SK-N-SH (cell line): ENCODE data around the gene FUCA1. TPM values are rescaled to one million over a fixed set of nuclear protein-coding genes. Genes with fewer than 3 reads are reported as not detected.

Experiments
- CTCF ChIA-PET: fragments of 300-600, 350-600 bp; formaldehyde crosslinking; extraction: SDS; loops from one replicate; lab custom pipeline; 2021; lab: Yijun Ruan, JAX
- POLR2A ChIA-PET: fragments of 350-600 bp; sonication (Branson Sonifier 250); formaldehyde crosslinking; extraction: SDS; loops from one replicate; lab custom pipeline; 2020; ENCODE audit warnings: antibody characterized with exemption, inconsistent platforms; lab: Yijun Ruan, JAX
- DNase-seq: peaks from one replicate; pipeline ENCODE4 v3.0.0; 2012
- H2AFZ ChIP-seq: fragments of 200-600 bp; sonication (generic); 2 replicates; pipeline ENCODE4 v1.8.1; 2016; ENCODE audit warnings: antibody characterized with exemption, mild to moderate bottlenecking, low read depth
- H3F3A ChIP-seq: fragments of 200-600 bp; sonication (generic); replicated peaks from 2 replicates; pipeline ENCODE3; 2016; ENCODE audit warnings: antibody characterized with exemption, mild to moderate bottlenecking; ENCODE audit not compliant: insufficient read depth
- H3K27ac ChIP-seq, 2 experiments: fragments of 200-500 bp in 1 of 2; fragments of 200-600 bp in 1 of 2; sonication (Bioruptor generic) in 1 of 2; sonication (generic), shearing (Covaris generic) in 1 of 2; 2 replicates each; pipeline versions ENCODE4 v1.5.1 to v1.6.1; 2014 to 2016; ENCODE audit warnings: low read depth in 2 of 2, inconsistent platforms in 1 of 2, low read length in 1 of 2, mild to moderate bottlenecking in 1 of 2, mixed read lengths in 1 of 2
- H3K27me3 ChIP-seq: fragments of 200-600 bp; sonication (generic), shearing (Covaris generic); 2 replicates; pipeline ENCODE4 v1.6.1; 2016; ENCODE audit warnings: mixed run types; ENCODE audit not compliant: insufficient read depth
- H3K36me3 ChIP-seq, 2 experiments: fragments of 200-500 bp in 1 of 2; fragments of 200-600 bp in 1 of 2; sonication (Bioruptor generic) in 1 of 2; sonication (generic) in 1 of 2; replicated peaks in 1 of 2; 2 replicates each; pipeline versions ENCODE3 to v1.5.1; 2014 to 2016; ENCODE audit warnings: low read length in 1 of 2, mild to moderate bottlenecking in 1 of 2; ENCODE audit not compliant: insufficient read depth in 2 of 2, control insufficient read depth in 1 of 2
- H3K4me1 ChIP-seq, 2 experiments: fragments of 200-500 bp in 1 of 2; fragments of 200-600 bp in 1 of 2; sonication (Bioruptor generic) in 1 of 2; sonication (generic), shearing (Covaris generic) in 1 of 2; 2 replicates each; pipeline versions ENCODE4 v1.5.1 to v1.6.1; 2014 to 2016; ENCODE audit warnings: low read depth in 1 of 2, low read length in 1 of 2, mixed run types in 1 of 2; ENCODE audit not compliant: insufficient read depth in 2 of 2, control insufficient read depth in 1 of 2
- H3K4me2 ChIP-seq: fragments of 200-600 bp; sonication (generic), shearing (Covaris generic); 2 replicates; pipeline ENCODE4 v1.6.1; 2017; ENCODE audit warnings: mixed run types
- H3K4me3 ChIP-seq, 2 experiments: fragments of 200-500 bp in 1 of 2; fragments of 200-600 bp in 1 of 2; sonication (Bioruptor generic) in 1 of 2; sonication (generic), shearing (Covaris generic) in 1 of 2; 2 replicates each; pipeline versions ENCODE4 v1.5.1 to v1.8.1; 2014 to 2016; ENCODE audit warnings: low read depth in 2 of 2, inconsistent platforms in 1 of 2, low read length in 1 of 2, mild to moderate bottlenecking in 1 of 2, mixed read lengths in 1 of 2, moderate library complexity in 1 of 2
- H3K79me2 ChIP-seq: fragments of 200-600 bp; sonication (generic); 2 replicates; pipeline ENCODE4 v1.8.1; 2017; ENCODE audit warnings: mild to moderate bottlenecking; ENCODE audit not compliant: insufficient read depth
- H3K9ac ChIP-seq: fragments of 200-600 bp; sonication (generic); 2 replicates; pipeline ENCODE4 v1.6.1; 2017; ENCODE audit warnings: mixed run types
- H3K9me2 ChIP-seq: fragments of 200-600 bp; sonication (generic); 2 replicates; pipeline ENCODE4 v1.6.1; 2017; ENCODE audit warnings: mixed run types
- H3K9me3 ChIP-seq: fragments of 200-600 bp; sonication (generic); 2 replicates; pipeline ENCODE4 v1.6.1; 2017; ENCODE audit warnings: mixed run types, mild to moderate bottlenecking, moderate library complexity
- H4K20me1 ChIP-seq: fragments of 200-600 bp; sonication (generic); 2 replicates; pipeline ENCODE4 v1.6.1; 2017; ENCODE audit warnings: mild to moderate bottlenecking, mixed run types; ENCODE audit not compliant: insufficient read depth
- ELF1 ChIP-seq: IDR thresholded peaks from 2 replicates; pipeline ENCODE4 v1.4.0; 2012
- EZH2phosphoT487 ChIP-seq: fragments of 200-600 bp; sonication (generic); IDR thresholded peaks from 2 replicates; pipeline ENCODE4 v1.6.1; 2017; ENCODE audit warnings: low read depth, mixed run types, mild to moderate bottlenecking, antibody characterized with exemption, moderate library complexity, borderline replicate concordance
- FOXJ3 ChIP-seq: sonication (generic); formaldehyde crosslinking; IDR thresholded peaks from 2 replicates; pipeline ENCODE4 v1.5.1; 2020; ENCODE audit warnings: mild to moderate bottlenecking, missing genetic modification reagents
- FOXM1 ChIP-seq: IDR thresholded peaks from 2 replicates; pipeline ENCODE4 v1.4.0; 2012; ENCODE audit warnings: low read depth, mild to moderate bottlenecking
- JUND ChIP-seq: IDR thresholded peaks from 2 replicates; pipeline ENCODE4 v1.4.0; 2012
- MXI1 ChIP-seq: IDR thresholded peaks from 2 replicates; pipeline ENCODE4 v1.6.1; 2012; ENCODE audit warnings: mild to moderate bottlenecking, low read depth, low read length, improper control_type of control experiment
- POLR2AphosphoS5 ChIP-seq: IDR thresholded peaks from 2 replicates; pipeline ENCODE4 v1.6.1; 2012; ENCODE audit warnings: low read depth, low read length
- RAD21 ChIP-seq: IDR thresholded peaks from 2 replicates; pipeline ENCODE4 v1.6.1; 2012; ENCODE audit warnings: mild to moderate bottlenecking, low read length
- TAF1 ChIP-seq: IDR thresholded peaks from 2 replicates; pipeline ENCODE4 v1.6.1; 2012; ENCODE audit warnings: low read depth, mild to moderate bottlenecking, low read length, moderate library complexity, borderline replicate concordance
- TCF12 ChIP-seq: IDR thresholded peaks from 2 replicates; pipeline ENCODE4 v1.4.0; 2012
- WGBS: methylation state at CpG from one replicate; pipeline ENCODE4 v1.1.6; 2017; ENCODE audit warnings: low lambda C conversion rate; 5-methylcytosine and 5-hydroxymethylcytosine counted together
- polyA plus RNA-seq, 3 experiments: library from polyadenylated mRNA; depleted of rRNA; stranded (reverse); fragments of >200 nt; gene quantifications; 2 replicates each; pipeline ENCODE4 v1.2.3, GENCODE V29; 2012
- TF ChIP-seq, protein P1 (sequence below): fragments of 200-600 bp; sonication (generic); IDR thresholded peaks from 2 replicates; pipeline ENCODE4 v1.6.1; 2017; ENCODE audit warnings: antibody characterized with exemption, mild to moderate bottlenecking, moderate library complexity
- TF ChIP-seq, protein P2 (sequence below): IDR thresholded peaks from 2 replicates; pipeline ENCODE4 v1.4.0; 2012; ENCODE audit warnings: low read depth
- TF ChIP-seq, protein P3 (sequence below): fragments of 150-350 bp; IDR thresholded peaks from 2 replicates; pipeline ENCODE4 v1.6.1; 2016; ENCODE audit warnings: mild to moderate bottlenecking, low read depth, low read length
- TF ChIP-seq, protein P4 (sequence below): IDR thresholded peaks from 2 replicates; pipeline ENCODE4; 2012

Gene FUCA1
- polyA plus RNA-seq, 1 of the 3 experiments (the other 2 are of a cell fraction): 31.9 TPM

DNA sequence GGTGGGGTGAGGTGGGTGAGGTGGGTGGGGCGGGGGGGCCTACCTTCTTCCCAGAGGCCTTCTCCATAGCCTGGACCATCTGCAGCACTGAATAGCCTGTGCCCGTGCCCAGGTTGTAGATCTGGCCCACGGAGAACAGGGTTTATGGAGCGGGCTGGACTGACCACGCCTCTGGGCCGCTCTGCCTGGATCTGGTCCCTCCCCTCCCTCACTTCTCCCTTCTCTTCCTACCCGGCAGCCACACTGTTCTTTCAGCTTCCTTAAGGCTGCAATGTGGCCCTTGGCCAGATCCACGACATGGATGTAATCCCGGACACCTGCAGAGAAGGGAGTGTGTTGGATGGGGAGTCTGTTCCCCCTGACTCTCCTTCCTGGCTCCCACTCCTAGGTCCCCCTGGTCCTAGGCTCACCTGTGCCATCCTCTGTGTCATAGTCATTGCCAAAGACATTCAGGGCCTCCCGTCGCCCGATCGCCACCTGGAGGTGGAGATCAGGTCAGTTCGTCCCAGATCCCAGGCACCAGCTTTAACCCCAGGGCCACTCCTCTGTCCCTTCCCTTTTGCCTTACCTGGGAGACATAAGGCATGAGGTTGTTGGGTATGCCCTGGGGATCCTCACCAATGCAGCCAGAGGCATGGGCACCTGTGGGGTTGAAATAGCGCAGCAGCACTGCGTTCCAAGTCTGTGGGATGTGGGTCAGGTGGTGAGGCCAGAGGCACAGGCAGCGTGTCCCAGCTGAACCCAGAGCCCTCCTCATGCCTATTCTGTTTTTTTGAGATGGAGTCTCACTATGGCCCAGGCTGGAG, 71.4 kb downstream of the FUCA1 start:
- Histone ChIP-seq H2AFZ (no peak overlapping the region), H3K27ac (no peak overlapping the region), H3K4me3 (no peak overlapping the region), H3F3A (peaks cover 8% of the 10 kb centered on the region), H3K27me3 (no peaks in the 10 kb centered on the region), H3K79me2 (peaks cover 19% of the 10 kb centered on the region), H3K9ac (no peak overlapping the region), H3K9me3 (no peaks in the 10 kb centered on the region), H3K4me1 (peaks cover 5 to 34% of the 10 kb centered on the region in 2 experiments; a peak in 1 of 4 replicates), H3K4me2 (no peak overlapping the region), H3K36me3 (peaks cover 11 to 44% of the 10 kb centered on the region in 2 experiments), H3K9me2 (no peaks in the 10 kb centered on the region), H4K20me1 (no peaks in the 10 kb centered on the region)
- POLR2A ChIA-PET: no interaction called here
- 95% methylated on average over 15 of the region's 17 CpGs for WGBS
- TF ChIP-seq EZH2phosphoT487: no peak
- TF ChIP-seq, protein P1, sequence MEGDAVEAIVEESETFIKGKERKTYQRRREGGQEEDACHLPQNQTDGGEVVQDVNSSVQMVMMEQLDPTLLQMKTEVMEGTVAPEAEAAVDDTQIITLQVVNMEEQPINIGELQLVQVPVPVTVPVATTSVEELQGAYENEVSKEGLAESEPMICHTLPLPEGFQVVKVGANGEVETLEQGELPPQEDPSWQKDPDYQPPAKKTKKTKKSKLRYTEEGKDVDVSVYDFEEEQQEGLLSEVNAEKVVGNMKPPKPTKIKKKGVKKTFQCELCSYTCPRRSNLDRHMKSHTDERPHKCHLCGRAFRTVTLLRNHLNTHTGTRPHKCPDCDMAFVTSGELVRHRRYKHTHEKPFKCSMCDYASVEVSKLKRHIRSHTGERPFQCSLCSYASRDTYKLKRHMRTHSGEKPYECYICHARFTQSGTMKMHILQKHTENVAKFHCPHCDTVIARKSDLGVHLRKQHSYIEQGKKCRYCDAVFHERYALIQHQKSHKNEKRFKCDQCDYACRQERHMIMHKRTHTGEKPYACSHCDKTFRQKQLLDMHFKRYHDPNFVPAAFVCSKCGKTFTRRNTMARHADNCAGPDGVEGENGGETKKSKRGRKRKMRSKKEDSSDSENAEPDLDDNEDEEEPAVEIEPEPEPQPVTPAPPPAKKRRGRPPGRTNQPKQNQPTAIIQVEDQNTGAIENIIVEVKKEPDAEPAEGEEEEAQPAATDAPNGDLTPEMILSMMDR: no peak
- TF ChIP-seq TCF12: no peak
- TF ChIP-seq, protein P2, sequence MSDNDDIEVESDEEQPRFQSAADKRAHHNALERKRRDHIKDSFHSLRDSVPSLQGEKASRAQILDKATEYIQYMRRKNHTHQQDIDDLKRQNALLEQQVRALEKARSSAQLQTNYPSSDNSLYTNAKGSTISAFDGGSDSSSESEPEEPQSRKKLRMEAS: no peak
- TF ChIP-seq, protein P3, sequence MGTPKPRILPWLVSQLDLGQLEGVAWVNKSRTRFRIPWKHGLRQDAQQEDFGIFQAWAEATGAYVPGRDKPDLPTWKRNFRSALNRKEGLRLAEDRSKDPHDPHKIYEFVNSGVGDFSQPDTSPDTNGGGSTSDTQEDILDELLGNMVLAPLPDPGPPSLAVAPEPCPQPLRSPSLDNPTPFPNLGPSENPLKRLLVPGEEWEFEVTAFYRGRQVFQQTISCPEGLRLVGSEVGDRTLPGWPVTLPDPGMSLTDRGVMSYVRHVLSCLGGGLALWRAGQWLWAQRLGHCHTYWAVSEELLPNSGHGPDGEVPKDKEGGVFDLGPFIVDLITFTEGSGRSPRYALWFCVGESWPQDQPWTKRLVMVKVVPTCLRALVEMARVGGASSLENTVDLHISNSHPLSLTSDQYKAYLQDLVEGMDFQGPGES: no peak
- no peak for TF ChIP-seq FOXJ3 (CRISPR knock-in tag)
- no peak for TF ChIP-seq JUND
- no peak for TF ChIP-seq POLR2AphosphoS5
- TF ChIP-seq, protein P4, sequence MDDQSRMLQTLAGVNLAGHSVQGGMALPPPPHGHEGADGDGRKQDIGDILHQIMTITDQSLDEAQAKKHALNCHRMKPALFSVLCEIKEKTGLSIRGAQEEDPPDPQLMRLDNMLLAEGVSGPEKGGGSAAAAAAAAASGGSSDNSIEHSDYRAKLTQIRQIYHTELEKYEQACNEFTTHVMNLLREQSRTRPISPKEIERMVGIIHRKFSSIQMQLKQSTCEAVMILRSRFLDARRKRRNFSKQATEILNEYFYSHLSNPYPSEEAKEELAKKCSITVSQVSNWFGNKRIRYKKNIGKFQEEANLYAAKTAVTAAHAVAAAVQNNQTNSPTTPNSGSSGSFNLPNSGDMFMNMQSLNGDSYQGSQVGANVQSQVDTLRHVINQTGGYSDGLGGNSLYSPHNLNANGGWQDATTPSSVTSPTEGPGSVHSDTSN: no peak
- TF ChIP-seq FOXM1: no peak
- no peak for TF ChIP-seq ELF1
- no peak for TF ChIP-seq TAF1
- no peak for TF ChIP-seq RAD21
- no peak for TF ChIP-seq MXI1
- CTCF ChIA-PET: interaction anchor here (1.0 to 1.5 kb wide), 3 partner anchors 13 to 120 kb away, joined by 3 to 7 read pairs (median 3); partner anchors contain the start of gene FUCA1
- no peak for DNase-seq
